AG09309 (cell line): ENCODE data around the gene SLC15A5.

Source experiments
- DNase-seq: peaks from one replicate; pipeline ENCODE4 v3.0.0-alpha.2; 2010; ENCODE audit warnings: low read depth
- H3K4me3 ChIP-seq: 2 replicates; pipeline ENCODE4 v1.5.1; 2011; ENCODE audit warnings: mild to moderate bottlenecking, low read depth, low read length, moderate library complexity; ENCODE audit not compliant: control insufficient read depth
- TF ChIP-seq, protein P1 (sequence below): IDR thresholded peaks from 2 replicates; pipeline ENCODE4 v1.5.1; 2011; ENCODE audit warnings: mild to moderate bottlenecking, low read depth, low read length, inconsistent platforms; ENCODE audit not compliant: insufficient read depth, control insufficient read depth; ENCODE audit errors: missing control alignments

SLC15A5 gene

DNA sequence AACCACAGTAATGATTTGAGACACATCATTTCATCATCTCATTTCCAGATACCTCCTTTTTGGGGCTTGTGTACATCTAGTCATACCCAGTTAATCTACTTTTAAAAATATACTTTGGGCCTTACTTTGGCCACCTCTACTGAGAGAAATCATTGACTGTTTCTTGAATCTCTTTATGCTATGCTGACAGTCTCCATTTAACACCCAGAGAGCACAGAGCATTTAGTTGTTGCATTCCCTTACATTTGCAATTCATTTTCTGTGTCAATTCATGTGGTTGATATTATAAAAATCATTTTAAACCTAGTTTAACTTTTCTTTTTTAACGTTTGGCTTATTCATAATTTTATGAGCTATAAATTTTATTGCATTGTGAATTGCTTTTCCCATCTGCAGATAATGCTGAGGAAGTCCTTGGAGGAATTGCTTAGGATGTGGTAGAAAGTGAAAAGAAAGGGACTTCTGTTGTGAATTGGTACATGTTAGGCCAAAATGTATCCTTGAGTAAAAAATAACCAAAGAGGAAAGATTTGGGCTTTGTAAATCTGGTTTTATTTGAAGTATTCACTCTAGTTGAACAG is 17.0 kb upstream of the SLC15A5 start:
- H3K4me3 ChIP-seq: no peak overlapping the region
- no peak for DNase-seq
- TF ChIP-seq, protein P1, sequence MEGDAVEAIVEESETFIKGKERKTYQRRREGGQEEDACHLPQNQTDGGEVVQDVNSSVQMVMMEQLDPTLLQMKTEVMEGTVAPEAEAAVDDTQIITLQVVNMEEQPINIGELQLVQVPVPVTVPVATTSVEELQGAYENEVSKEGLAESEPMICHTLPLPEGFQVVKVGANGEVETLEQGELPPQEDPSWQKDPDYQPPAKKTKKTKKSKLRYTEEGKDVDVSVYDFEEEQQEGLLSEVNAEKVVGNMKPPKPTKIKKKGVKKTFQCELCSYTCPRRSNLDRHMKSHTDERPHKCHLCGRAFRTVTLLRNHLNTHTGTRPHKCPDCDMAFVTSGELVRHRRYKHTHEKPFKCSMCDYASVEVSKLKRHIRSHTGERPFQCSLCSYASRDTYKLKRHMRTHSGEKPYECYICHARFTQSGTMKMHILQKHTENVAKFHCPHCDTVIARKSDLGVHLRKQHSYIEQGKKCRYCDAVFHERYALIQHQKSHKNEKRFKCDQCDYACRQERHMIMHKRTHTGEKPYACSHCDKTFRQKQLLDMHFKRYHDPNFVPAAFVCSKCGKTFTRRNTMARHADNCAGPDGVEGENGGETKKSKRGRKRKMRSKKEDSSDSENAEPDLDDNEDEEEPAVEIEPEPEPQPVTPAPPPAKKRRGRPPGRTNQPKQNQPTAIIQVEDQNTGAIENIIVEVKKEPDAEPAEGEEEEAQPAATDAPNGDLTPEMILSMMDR: no peak

DNA sequence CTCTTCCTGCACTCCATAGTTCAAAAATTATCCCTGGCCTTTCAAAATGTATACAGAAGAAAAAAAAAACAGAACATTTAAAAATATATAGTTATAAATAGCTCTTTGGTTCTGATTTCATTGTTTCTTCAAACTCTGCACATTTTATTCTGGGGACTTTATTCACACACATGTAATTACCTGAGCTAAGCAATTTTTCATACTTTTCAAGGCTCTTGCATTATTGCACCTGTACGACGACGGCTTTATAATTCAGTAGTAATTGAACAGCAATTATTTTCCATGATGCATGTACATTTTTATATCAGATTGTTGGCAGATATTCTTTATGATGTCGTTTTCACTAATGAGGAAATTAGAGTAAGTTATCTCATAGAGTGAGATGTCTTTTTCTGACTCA is 13.5 kb upstream of the SLC15A5 start:
- TF ChIP-seq, protein P1: no peak
- no peak for DNase-seq
- no peak overlapping the region for H3K4me3 ChIP-seq

DNA sequence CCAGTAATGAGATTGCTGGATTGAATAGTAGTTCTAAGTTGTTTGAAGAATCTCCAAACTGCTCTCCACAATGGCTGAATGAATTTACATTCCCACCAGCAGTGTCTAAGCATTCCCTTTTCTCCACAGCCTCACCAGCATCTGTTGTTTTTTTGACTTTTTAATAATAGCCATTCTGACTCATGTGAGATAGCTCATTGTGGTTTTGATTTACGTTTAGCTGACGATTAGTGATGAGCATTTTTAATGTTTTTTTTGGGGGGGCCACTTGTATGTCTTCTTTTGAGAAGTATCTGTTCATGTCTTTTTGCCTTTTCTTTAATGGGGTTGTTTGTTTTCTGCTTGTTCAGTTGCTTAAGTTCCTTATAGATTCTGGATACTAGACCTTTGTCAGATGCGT is 8.1 kb upstream of the SLC15A5 start:
- TF ChIP-seq, protein P1: no peak
- H3K4me3 ChIP-seq: no peak overlapping the region
- DNase-seq: no peak

DNA sequence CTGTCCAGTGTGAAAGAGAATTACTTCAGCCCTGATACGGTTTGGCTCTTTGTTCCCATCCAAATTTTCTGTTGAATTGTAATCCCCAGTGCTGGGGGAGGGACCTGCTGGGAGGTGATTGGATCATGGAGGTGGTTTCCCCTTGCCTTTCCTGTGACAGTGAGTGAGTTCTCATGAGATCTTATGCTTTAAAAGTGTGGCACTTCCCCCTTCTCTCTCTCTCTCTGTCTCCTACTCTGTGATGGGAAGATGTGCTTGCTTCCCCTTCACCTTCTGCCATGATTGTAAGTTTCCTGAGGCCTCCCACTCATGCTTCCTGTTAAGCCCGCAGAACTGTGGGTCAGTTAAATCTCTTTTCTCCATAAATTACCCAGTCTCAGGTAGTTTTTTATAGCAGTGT is 5.5 kb upstream of the SLC15A5 start:
- no peak overlapping the region for H3K4me3 ChIP-seq
- TF ChIP-seq, protein P1: no peak
- DNase-seq: no peak

DNA sequence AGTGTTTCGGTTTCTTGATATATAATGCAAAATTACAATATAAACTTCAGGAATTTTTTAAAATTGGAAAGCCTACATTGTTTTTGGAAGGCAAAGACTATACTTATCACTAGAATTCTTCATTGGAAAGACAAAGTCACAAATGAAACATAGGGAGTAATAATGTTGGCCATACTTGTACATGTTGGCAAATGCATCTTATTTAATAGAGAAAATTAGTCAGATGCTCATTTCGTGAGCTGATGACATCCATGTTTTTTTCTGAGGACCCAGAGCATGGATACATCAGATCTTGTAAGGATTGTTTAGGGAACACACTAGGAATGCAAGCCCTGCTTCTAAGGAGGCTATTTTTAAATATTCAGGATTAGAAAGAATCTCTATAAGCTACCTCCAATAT is 4.6 kb upstream of the SLC15A5 start:
- DNase-seq: no peak
- TF ChIP-seq, protein P1: no peak
- H3K4me3 ChIP-seq: no peak overlapping the region

DNA sequence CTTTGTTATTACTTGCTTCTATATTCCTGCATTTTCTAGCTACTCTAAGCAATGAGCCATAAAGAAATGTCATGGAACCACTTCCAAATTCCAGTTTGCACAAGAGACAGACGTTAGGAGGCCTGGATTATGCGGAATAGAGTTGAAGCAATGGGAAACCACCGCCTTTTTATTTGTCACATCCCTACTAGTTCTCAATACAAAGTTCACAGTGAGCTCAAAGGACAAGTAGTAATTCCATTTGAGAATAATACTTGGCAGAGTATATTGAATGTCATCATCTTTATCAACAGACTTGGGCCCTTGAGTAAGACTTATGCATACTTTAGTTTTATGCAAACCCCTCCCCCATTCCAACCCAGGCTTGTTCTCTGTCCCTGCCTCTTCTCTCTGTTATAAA is 3.7 kb upstream of the SLC15A5 start:
- TF ChIP-seq, protein P1: no peak
- no peak for DNase-seq

DNA sequence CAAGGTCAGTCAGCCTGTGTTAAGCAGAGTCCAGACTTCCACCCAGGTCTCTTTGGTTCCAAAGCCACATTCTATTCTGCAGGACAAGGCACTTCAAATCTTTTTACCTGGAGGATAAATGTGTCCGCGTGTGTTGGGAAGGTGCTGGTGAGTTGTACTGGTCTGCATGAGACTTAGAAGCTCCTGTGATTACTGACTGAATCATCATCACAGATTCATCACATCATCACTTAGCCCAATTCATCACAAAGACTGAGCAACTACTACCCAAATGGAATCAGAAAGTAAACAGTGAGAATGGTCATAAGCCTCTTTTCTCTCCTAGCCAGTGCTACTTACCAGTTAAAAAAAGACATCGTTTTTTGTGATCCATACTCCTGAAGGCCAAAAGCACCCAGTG is 5.3 kb downstream of the SLC15A5 start:
- H3K4me3 ChIP-seq: no peak overlapping the region
- DNase-seq: no peak
- TF ChIP-seq, protein P1: no peak

More for the DNA sequence above, 3.7 kb upstream of the SLC15A5 start:
- no peak overlapping the region for H3K4me3 ChIP-seq
